Stimulated activated CD8-positive, alpha-beta memory T cell treated with anti-CD3 and anti-CD28 coated beads, Interleukin-7, amount 100 ng/mL, for 48 hours (primary cell): ENCODE measurements around the gene AMD1.
"Not testable (repeated sequence)": the region's sequence is repeated elsewhere in the genome, so short reads cannot be mapped to it uniquely, and the experiment has no call there.

ENCODE experiments used
- DNase-seq, 2 donors: peaks; one replicate each; pipeline ENCODE4 v3.0.0-alpha.2; 2020; ENCODE audit warnings: low read depth in 1 of 2; ENCODE audit errors: extremely low read depth in 1 of 2

AMD1 gene

GRCh38 chr6:110876806-110877564 is 2.4 kb downstream of the AMD1 start:
- DNase-seq = no peak

DNA sequence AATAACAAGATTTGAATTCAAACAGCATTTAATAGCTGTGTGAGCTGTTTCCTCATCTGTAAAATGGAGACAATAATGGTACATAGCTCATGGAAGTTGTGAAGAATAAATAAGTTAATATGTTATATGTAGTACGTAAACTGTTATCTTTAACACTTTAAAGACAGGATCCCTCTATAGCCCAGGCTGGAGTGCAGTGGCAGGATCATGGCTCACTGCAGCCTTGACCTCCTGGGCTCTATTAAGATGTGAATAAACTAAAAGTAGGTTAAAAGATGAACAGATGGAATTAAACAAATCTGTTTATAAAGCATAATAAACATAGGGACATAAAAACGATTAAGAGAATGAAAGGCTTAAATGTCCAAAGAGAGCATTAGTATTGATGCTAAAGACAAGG is 3.0 kb downstream of the AMD1 start:
- DNase-seq = no peak

- no peak for DNase-seq
Measured at GRCh38 chr6:110878751-110879522, 4.4 kb downstream of the AMD1 start.

GRCh38 chr6:110880651-110881050 is 6.1 kb downstream of the AMD1 start:
- no peak for DNase-seq

DNA sequence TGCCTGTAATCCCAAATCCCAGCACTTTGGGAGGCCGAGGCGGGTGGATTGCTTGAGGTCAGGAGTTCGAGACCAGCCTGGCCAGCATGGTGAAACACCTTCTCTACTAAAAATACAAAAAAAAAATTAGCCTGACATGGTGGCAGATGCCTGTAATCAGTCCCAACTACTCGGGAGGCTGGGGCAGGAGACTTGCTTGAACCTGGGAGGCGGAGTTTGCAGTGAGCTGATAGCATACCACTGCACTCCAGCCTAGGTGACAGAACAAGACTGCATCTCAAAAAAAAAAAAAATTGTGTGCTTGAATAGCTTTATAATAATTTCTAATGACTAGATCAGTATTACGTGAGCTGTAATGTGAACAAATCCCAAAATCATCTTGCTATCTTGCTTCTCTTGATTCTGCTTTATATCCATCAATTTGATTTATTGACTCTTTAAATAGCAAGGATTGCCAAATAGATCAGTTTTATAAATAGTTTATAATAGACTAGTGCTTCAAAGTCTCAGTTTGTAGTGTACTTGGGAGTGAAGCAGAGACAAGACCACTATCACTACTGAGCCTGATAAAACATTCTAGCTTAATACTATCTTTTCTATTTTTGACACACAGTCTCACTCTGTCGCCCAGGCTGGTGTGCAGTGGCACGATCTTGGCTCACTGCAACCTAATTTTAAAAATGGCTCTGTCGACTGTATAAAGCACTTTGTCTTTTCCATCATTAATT is 7.1 kb downstream of the AMD1 start:
- DNase-seq = no peak

- no peak for DNase-seq
Measured at GRCh38 chr6:110882274-110882619, 7.7 kb downstream of the AMD1 start.

GRCh38 chr6:110882824-110883554 is 8.4 kb downstream of the AMD1 start:
- no peak for DNase-seq

- no peak for DNase-seq
Measured at GRCh38 chr6:110884321-110884720, 9.7 kb downstream of the AMD1 start.

GRCh38 chr6:110885526-110885925 is 10.9 kb downstream of the AMD1 start:
- DNase-seq = no peak

- DNase-seq = no peak
Measured at GRCh38 chr6:110886555-110887167, 12.1 kb downstream of the AMD1 start.

DNA sequence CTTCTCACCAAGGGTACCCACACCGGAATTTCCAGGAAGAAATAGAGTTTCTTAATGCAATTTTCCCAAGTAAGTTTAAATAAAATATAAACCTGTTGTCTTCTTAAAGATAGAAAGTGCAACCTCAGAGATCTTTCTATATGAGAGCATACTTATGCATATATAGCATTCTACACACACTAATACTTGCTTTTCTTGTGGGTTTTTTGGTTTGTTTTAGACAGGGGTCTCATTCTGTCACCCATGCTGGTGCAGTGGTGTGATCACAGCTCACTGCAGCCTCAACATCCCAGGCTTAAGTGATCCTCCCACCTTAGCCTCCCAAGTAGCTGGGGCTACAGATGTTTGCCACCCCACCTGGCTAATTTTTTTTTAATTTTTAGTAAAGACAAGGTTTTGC is 15.7 kb downstream of the AMD1 start:
- DNase-seq = no peak

DNA sequence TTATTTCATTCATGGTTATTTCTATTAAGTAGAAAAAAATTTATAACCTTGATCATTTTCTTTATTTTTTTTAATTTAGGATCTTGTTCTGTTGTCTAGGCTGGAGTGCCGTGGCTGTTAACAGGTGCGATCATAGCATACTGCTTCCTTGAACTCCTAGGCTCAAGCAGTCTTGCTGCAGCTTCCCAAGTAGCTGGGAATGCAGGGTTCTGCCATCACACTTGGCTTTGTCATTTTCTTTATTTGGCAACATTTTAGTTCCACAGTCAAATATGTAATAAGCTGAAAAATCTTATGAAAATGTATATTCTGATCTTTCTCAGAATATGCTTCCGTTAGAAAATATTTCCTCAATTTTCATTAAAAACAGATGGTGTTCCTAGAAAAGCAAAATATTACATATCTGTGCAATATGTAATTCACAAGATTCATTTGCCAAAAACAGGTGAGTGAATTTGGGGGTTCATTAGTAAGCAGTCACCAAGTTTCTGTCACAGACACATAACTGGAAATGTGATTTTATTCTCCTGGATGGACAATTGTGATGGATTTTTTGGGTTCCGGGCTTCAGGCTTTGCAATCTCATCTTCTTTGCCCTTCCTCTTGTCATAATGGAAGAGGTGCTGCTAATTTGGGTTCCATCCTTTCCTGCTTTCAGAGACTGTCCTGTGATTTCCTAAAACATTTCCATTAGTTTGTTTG is 21.5 kb downstream of the AMD1 start:
- no peak for DNase-seq

DNA sequence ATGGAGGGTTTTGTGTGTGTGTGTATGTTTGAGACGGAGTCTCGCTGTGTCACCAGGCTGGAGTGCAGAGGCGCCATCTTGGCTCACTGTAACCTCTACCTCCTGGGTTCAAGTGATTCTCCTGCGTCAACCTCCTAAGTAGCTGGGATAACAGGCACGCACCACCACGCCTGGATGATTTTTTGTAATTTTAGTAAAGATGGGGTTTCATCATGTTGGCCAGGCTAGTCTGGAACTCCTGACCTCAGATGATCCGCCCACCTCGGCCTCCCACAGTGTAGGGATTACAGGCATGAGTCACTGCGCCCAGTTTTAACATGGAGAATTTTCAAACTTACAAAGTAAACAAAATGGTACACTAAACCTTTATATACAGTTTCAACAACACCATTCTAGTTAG is 22.8 kb downstream of the AMD1 start:
- no peak for DNase-seq

DNA sequence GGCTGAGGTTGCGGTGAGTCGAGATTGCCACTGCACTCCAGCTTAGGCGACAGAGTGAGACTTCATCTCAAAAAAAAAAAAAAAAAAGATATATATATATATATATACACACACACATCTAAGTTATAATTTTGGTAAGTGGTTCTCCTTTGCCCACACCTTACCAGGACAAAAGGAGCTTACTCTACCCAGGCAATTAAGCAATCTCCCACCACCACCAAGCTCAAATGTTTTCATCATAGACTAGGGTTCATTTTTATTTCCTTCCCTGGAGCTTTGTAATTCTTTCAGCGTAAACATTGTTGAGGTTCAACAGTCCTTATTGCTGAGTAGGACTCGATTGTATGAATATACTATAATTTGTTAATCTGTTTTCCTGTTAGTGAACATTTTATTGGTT is 23.5 kb downstream of the AMD1 start:
- DNase-seq = no peak

- DNase-seq = no peak
Measured at GRCh38 chr6:110900028-110900598, 25.5 kb downstream of the AMD1 start.

DNA sequence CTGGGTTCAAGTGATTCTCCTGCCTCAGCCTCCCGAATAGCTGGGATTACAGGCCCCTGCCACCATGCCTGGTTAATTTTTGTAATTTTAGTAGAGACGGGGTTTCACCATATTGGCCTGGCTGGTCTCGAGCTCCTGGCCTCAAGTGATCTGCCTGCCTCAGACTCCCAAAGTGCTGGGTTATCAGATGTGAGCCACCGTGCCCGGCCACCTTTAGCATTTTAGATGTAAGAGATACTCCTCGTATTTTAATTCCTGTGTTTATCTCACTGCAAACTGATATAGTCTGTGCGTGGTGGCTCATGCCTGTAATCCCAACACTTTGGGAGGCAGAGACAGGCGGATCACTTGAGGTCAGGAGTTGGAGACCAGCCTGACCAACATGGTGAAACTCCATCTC is 27.0 kb downstream of the AMD1 start:
- not testable (repeated sequence) for DNase-seq

GRCh38 chr6:110902091-110902490 is 27.5 kb downstream of the AMD1 start:
- DNase-seq = no peak

DNA sequence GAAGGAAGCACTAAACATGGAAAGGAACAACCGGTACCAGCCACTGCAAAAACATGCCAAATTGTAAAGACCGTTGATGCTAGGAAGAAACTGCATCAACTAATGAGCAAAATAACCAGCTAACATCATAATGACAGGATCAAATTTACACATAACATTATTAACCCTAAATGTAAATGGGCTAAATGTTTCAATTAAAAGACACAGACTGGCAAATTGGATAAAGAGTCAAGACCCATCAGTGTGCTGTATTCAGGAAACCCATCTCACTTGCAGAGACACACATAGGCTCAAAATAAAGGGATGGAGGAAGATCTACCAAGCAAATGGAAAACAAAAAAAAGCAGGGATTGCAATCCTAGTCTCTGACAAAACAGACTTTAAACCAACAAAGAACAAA is 31.7 kb downstream of the AMD1 start:
- DNase-seq = not testable (repeated sequence)

DNA sequence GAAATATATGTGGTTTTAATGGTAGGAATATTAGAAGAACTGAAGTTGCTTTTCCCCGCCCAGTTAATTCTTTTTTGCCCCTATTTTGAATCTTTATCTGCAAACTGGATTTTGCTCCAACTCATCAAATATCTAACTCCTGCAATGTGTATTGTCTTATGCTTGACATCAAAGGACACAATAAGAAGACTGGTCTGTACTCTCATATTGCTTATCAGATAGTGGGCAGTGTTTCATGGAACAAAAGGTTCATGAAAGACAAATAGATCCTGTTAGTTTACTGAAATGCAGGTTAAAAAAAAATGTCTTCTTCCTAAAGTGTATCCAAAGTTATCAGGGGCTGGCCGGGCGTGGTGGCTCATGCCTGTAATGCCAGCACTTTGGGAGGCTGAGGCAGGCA is 56.2 kb downstream of the AMD1 start:
- no peak for DNase-seq

GRCh38 chr6:110933912-110934311 is 59.3 kb downstream of the AMD1 start:
- DNase-seq = no peak
